ENCODE data around the gene NAALADL2. TPM values are rescaled to one million over a fixed set of nuclear protein-coding genes. Genes with fewer than 3 reads are reported as not detected.

The NAALADL2 gene
- total and polyA plus RNA-seq, 2 donors from 2014 or later: 2.0 to 20.2 TPM

GRCh38 chr3:175434561-175434960, 575.4 kb downstream of the NAALADL2 start:
- Histone ChIP-seq H3K9ac (ENCODE audit: low read length in 3 of 3) (no peak overlapping the region), H3K27me3 (ENCODE audit: control insufficient read depth, insufficient read depth, low read length) (no peaks in the 10 kb centered on the region), H3K9me3 (ENCODE audit: control insufficient read depth in 2 of 3, insufficient read depth in 1 of 3, low read length in 3 of 3) (no peaks in the 10 kb centered on the region), H3K4me1 (ENCODE audit: control insufficient read depth in 2 of 3, insufficient read depth in 2 of 3, low read depth in 1 of 3, low read length in 3 of 3) (no peaks in the 10 kb centered on the region), H3K27ac (ENCODE audit: low read depth in 2 of 2, low read length in 2 of 2) (no peak overlapping the region), H3K36me3 (ENCODE audit: control insufficient read depth in 2 of 3, insufficient read depth in 3 of 3, low read length in 3 of 3) (no peaks in the 10 kb centered on the region), H3K4me3 (ENCODE audit: low read length in 3 of 3) (no peak overlapping the region)
- DNase-seq (peak in 2 of 5 donors; percentile 7 to 55), FAIRE-seq (no peak)
- no peak for TF ChIP-seq CTCF (IDR thresholded peaks at IDR 0.05; ENCODE audit: borderline replicate concordance, extremely low read depth, insufficient read depth)
- intact Hi-C loops (cut with DNase I): no loop called here

GRCh38 chr3:175443682-175444081, 584.5 kb downstream of the NAALADL2 start:
- no peaks in the 10 kb centered on the region for H3K36me3 ChIP-seq (ENCODE audit: control insufficient read depth in 2 of 3, insufficient read depth in 3 of 3, low read length in 3 of 3)
- H3K27ac ChIP-seq (ENCODE audit: low read depth in 2 of 2, low read length in 2 of 2): no peak overlapping the region
- no peaks in the 10 kb centered on the region for H3K27me3 ChIP-seq (ENCODE audit: control insufficient read depth, insufficient read depth, low read length)
- no peaks in the 10 kb centered on the region for H3K9me3 ChIP-seq (ENCODE audit: control insufficient read depth in 2 of 3, insufficient read depth in 1 of 3, low read length in 3 of 3)
- no peaks in the 10 kb centered on the region for H3K4me1 ChIP-seq (ENCODE audit: control insufficient read depth in 2 of 3, insufficient read depth in 2 of 3, low read depth in 1 of 3, low read length in 3 of 3)
- intact Hi-C loops (cut with DNase I): no loop called here
- no peak for DNase-seq
- no peak overlapping the region for H3K9ac ChIP-seq (ENCODE audit: low read length in 3 of 3)
- no peak overlapping the region for H3K4me3 ChIP-seq (ENCODE audit: low read length in 3 of 3)
- no peak for FAIRE-seq
- no peak for TF ChIP-seq CTCF (IDR thresholded peaks at IDR 0.05; ENCODE audit: borderline replicate concordance, extremely low read depth, insufficient read depth)

GRCh38 chr3:175445741-175446140, 586.6 kb downstream of the NAALADL2 start:
- Histone ChIP-seq H3K9me3 (ENCODE audit: control insufficient read depth in 2 of 3, insufficient read depth in 1 of 3, low read length in 3 of 3) (no peaks in the 10 kb centered on the region), H3K4me3 (ENCODE audit: low read length in 3 of 3) (no peak overlapping the region), H3K27ac (ENCODE audit: low read depth in 2 of 2, low read length in 2 of 2) (no peak overlapping the region), H3K9ac (ENCODE audit: low read length in 3 of 3) (no peak overlapping the region), H3K4me1 (ENCODE audit: control insufficient read depth in 2 of 3, insufficient read depth in 2 of 3, low read depth in 1 of 3, low read length in 3 of 3) (no peaks in the 10 kb centered on the region), H3K36me3 (ENCODE audit: control insufficient read depth in 2 of 3, insufficient read depth in 3 of 3, low read length in 3 of 3) (no peaks in the 10 kb centered on the region), H3K27me3 (ENCODE audit: control insufficient read depth, insufficient read depth, low read length) (no peaks in the 10 kb centered on the region)
- no peak for DNase-seq
- no peak for FAIRE-seq
- no peak for TF ChIP-seq CTCF (IDR thresholded peaks at IDR 0.05; ENCODE audit: borderline replicate concordance, extremely low read depth, insufficient read depth)
- intact Hi-C loops (cut with DNase I): no loop called here

- Histone ChIP-seq H3K9ac (ENCODE audit: low read length in 3 of 3) (no peak overlapping the region), H3K4me1 (ENCODE audit: control insufficient read depth in 2 of 3, insufficient read depth in 2 of 3, low read depth in 1 of 3, low read length in 3 of 3) (no peaks in the 10 kb centered on the region), H3K27me3 (ENCODE audit: control insufficient read depth, insufficient read depth, low read length) (no peaks in the 10 kb centered on the region), H3K4me3 (ENCODE audit: low read length in 3 of 3) (no peak overlapping the region), H3K9me3 (ENCODE audit: control insufficient read depth in 2 of 3, insufficient read depth in 1 of 3, low read length in 3 of 3) (no peaks in the 10 kb centered on the region), H3K36me3 (ENCODE audit: control insufficient read depth in 2 of 3, insufficient read depth in 3 of 3, low read length in 3 of 3) (no peaks in the 10 kb centered on the region), H3K27ac (ENCODE audit: low read depth in 2 of 2, low read length in 2 of 2) (no peak overlapping the region)
- FAIRE-seq: no peak
- no peak for DNase-seq
- TF ChIP-seq CTCF (IDR thresholded peaks at IDR 0.05; ENCODE audit: borderline replicate concordance, extremely low read depth, insufficient read depth): no peak
- intact Hi-C loops (cut with DNase I): no loop called here
Observed at GRCh38 chr3:175447521-175447920, 588.4 kb downstream of the NAALADL2 start.

All from kidney (tissue), 14 donors.